HepG2 (cell line): Measurements from ENCODE around the gene AGBL3. TPM values are rescaled to one million over a fixed set of nuclear protein-coding genes. Genes with fewer than 3 reads are reported as not detected.
A peak's percentile ranks its signal among the peaks of the same experiment; 100 is the strongest.

ENCODE experiments used
- CENPT ChIP-seq: sonication (generic); formaldehyde crosslinking; IDR thresholded peaks from 2 replicates; pipeline ENCODE4 v1.8.0; 2022; ENCODE audit warnings: low read depth, mild to moderate bottlenecking, moderate library complexity, missing genetic modification reagents
- HDAC6 ChIP-seq: fragments of 200-600 bp; sonication (generic); IDR thresholded peaks from 2 replicates; pipeline ENCODE4 v1.7.0; 2017; ENCODE audit warnings: mild to moderate bottlenecking, antibody characterized with exemption, low read length, low read depth
- PHF21A ChIP-seq: sonication (generic); formaldehyde crosslinking; IDR thresholded peaks from 2 replicates; pipeline ENCODE4 v1.5.0; 2020; ENCODE audit warnings: mild to moderate bottlenecking, missing genetic modification reagents
- SALL1 ChIP-seq: sonication (generic); formaldehyde crosslinking; IDR thresholded peaks from 2 replicates; pipeline ENCODE4 v1.8.0; 2022; ENCODE audit warnings: mild to moderate bottlenecking, missing genetic modification reagents
- SAP130 ChIP-seq: IDR thresholded peaks from 2 replicates; pipeline ENCODE4 v1.6.1; 2016; ENCODE audit warnings: low read depth
- ZKSCAN8 ChIP-seq: IDR thresholded peaks from 2 replicates; pipeline ENCODE4 v1.6.1; 2016; ENCODE audit warnings: borderline replicate concordance, missing genetic modification reagents, missing compliant biosample characterization
- ZNF331 ChIP-seq: sonication (generic); formaldehyde crosslinking; IDR thresholded peaks from 2 replicates; pipeline ENCODE4 v1.4.0; 2020; ENCODE audit warnings: missing genetic modification reagents
- ZNF547 ChIP-seq: sonication (generic); formaldehyde crosslinking; IDR thresholded peaks from 2 replicates; pipeline ENCODE4 v1.5.1; 2020; ENCODE audit warnings: mild to moderate bottlenecking, missing genetic modification reagents
- ZNF879 ChIP-seq: sonication (generic); formaldehyde crosslinking; IDR thresholded peaks from 2 replicates; pipeline ENCODE4 v1.8.1; 2023; ENCODE audit warnings: missing genetic modification reagents
- polyA plus RNA-seq, 8 experiments: library from polyadenylated mRNA; depleted of rRNA in 3 of 8; stranded (reverse) in 7 of 8; unstranded in 1 of 8; fragments of >200 nt; fragmentation: Illumina TruSeq in 4 of 8; extraction: Trizol in 4 of 8; gene quantifications; 2 replicates each; pipeline versions ENCODE4 v1.2.1 to v1.2.3, GENCODE V29; 2011 to 2016; ENCODE audit warnings: low read depth in 4 of 8, missing spikeins in 1 of 8, mixed read lengths in 1 of 8; ENCODE audit not compliant: insufficient read depth in 1 of 8
- total RNA-seq, 5 experiments: library from RNA; depleted of rRNA; stranded (reverse); fragments of >200 nt; fragmentation: Illumina TruSeq; extraction: Trizol; gene quantifications; 2 replicates each; pipeline ENCODE4 v1.2.3, GENCODE V29; 2016; ENCODE audit warnings: low read depth in 1 of 5
- TF ChIP-seq, protein P1 (sequence below): sonication (generic); formaldehyde crosslinking; IDR thresholded peaks from 2 replicates; pipeline ENCODE4 v1.4.0; 2020; ENCODE audit warnings: mild to moderate bottlenecking, missing genetic modification reagents
- TF ChIP-seq, protein P2 (sequence below): sonication (generic); formaldehyde crosslinking; conservative IDR thresholded peaks from 2 replicates; pipeline ENCODE4 v1.8.0; 2022; ENCODE audit warnings: mild to moderate bottlenecking, moderate library complexity, missing genetic modification reagents
- TF ChIP-seq, protein P3 (sequence below): sonication (generic); formaldehyde crosslinking; conservative IDR thresholded peaks from 2 replicates; pipeline ENCODE4 v1.5.0; 2020; ENCODE audit warnings: missing genetic modification reagents
- TF ChIP-seq, protein P4 (sequence below): sonication (generic); formaldehyde crosslinking; IDR thresholded peaks from 2 replicates; pipeline ENCODE4 v1.5.0; 2020; ENCODE audit warnings: missing genetic modification reagents, mild to moderate bottlenecking, borderline replicate concordance

AGBL3 gene
- total and polyA plus RNA-seq, 2 of the 13 experiments (the other 11 are each of a cell fraction or from before 2014, with no cell fraction given), result 2.2 to 7.2 TPM

DNA sequence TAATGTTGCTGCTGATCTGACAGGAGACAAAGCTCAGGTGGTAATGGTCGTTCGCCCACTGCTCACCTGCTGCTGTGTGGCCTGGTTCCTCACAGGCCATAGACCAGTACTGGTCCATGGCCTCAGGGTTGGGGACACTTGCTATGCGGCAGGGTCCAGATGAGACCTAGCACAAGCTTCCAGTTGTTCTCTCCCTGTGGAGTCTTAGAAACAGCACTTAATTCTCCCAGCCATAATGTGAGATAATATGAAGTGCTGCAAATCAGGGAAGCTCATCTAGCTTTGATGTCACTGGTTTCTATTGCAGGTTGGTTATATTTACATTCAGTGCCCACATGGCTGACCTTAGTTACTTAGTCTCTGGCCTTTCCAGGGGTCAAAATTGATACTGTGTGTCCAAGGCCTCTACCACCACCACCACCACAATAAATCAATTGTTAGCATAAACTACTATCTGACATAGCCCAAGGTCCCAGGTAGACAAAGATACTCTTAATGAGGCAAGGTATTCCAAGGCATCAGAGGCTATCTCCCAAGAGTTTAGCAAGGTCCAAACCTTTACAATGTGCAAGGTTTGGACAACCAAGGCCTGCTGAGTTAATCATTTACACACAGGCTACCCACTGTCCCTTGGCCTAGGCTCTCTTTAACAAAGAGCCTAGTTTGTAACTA is 11.0 kb downstream of the AGBL3 start (continued):
- TF ChIP-seq, protein P1, sequence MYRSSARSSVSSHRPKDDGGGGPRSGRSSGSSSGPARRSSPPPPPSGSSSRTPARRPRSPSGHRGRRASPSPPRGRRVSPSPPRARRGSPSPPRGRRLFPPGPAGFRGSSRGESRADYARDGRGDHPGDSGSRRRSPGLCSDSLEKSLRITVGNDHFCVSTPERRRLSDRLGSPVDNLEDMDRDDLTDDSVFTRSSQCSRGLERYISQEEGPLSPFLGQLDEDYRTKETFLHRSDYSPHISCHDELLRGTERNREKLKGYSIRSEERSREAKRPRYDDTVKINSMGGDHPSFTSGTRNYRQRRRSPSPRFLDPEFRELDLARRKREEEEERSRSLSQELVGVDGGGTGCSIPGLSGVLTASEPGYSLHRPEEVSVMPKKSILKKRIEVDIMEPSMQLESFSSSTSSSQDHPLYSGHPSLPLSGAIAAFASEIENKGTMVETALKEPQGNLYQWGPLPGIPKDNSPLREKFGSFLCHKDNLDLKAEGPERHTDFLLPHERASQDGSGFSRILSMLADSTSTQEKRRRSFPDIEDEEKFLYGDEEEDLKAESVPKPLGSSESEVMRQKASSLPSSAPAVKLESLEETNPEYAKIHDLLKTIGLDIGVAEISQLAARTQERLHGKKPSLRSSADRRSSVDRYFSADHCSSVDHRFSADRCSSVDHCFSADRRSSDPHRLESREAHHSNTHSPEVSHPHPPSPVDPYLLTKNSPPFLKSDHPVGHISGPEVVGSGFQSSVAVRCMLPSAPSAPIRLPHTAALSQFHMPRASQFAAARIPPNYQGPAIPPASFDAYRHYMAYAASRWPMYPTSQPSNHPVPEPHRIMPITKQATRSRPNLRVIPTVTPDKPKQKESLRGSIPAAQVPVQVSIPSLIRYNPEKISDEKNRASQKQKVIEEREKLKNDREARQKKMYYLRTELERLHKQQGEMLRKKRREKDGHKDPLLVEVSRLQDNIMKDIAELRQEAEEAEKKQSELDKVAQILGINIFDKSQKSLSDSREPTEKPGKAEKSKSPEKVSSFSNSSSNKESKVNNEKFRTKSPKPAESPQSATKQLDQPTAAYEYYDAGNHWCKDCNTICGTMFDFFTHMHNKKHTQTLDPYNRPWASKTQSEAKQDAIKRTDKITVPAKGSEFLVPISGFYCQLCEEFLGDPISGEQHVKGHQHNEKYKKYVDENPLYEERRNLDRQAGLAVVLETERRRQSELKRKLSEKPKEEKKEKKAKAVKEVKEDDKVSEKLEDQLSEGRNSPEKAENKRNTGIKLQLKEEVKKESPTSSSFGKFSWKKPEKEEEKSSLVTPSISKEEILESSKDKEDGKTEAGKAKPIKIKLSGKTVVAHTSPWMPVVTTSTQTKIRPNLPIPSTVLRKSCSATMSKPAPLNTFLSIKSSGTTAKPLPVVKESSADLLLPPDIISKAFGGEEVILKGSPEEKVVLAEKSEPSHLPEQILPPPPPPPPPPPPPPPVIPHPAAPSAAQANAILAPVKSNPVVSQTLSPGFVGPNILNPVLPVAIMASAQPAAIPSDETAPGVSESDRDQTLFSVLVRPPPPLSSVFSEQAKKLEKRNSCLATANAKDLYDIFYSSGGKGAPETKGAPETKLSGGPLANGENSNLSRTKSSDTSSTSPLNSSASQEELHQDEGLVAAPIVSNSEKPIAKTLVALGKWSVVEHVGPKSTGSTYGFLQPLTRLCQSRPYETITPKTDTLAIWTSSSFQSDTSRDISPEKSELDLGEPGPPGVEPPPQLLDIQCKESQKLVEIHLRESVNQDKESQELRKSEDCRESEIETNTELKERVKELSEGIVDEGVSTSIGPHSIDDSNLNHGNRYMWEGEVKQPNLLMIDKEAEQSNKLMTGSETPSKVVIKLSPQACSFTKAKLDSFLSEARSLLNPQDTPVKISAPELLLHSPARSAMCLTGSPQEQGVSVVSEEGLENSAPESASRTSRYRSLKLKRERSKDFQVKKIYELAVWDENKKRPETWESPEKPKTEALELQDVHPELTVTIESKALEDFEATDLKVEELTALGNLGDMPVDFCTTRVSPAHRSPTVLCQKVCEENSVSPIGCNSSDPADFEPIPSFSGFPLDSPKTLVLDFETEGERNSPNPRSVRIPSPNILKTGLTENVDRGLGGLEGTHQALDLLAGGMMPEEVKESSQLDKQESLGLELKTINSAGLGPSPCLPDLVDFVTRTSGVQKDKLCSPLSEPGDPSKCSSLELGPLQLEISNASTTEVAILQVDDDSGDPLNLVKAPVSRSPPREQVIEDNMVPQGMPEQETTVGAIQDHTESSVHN (CRISPR knock-in tag), result no peak
- TF ChIP-seq, protein P2, sequence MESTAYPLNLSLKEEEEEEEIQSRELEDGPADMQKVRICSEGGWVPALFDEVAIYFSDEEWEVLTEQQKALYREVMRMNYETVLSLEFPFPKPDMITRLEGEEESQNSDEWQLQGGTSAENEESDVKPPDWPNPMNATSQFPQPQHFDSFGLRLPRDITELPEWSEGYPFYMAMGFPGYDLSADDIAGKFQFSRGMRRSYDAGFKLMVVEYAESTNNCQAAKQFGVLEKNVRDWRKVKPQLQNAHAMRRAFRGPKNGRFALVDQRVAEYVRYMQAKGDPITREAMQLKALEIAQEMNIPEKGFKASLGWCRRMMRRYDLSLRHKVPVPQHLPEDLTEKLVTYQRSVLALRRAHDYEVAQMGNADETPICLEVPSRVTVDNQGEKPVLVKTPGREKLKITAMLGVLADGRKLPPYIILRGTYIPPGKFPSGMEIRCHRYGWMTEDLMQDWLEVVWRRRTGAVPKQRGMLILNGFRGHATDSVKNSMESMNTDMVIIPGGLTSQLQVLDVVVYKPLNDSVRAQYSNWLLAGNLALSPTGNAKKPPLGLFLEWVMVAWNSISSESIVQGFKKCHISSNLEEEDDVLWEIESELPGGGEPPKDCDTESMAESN, result no peak
- TF ChIP-seq, protein P3, sequence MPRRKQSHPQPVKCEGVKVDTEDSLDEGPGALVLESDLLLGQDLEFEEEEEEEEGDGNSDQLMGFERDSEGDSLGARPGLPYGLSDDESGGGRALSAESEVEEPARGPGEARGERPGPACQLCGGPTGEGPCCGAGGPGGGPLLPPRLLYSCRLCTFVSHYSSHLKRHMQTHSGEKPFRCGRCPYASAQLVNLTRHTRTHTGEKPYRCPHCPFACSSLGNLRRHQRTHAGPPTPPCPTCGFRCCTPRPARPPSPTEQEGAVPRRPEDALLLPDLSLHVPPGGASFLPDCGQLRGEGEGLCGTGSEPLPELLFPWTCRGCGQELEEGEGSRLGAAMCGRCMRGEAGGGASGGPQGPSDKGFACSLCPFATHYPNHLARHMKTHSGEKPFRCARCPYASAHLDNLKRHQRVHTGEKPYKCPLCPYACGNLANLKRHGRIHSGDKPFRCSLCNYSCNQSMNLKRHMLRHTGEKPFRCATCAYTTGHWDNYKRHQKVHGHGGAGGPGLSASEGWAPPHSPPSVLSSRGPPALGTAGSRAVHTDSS (CRISPR knock-in tag), result no peak
- TF ChIP-seq, protein P4, sequence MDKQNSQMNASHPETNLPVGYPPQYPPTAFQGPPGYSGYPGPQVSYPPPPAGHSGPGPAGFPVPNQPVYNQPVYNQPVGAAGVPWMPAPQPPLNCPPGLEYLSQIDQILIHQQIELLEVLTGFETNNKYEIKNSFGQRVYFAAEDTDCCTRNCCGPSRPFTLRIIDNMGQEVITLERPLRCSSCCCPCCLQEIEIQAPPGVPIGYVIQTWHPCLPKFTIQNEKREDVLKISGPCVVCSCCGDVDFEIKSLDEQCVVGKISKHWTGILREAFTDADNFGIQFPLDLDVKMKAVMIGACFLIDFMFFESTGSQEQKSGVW (CRISPR knock-in tag), result no peak
- peak; percentile 88 for TF ChIP-seq SAP130 (CRISPR knock-in tag)
- TF ChIP-seq ZNF331 (CRISPR knock-in tag), result peak; percentile 68
- TF ChIP-seq ZNF547, result no peak
- TF ChIP-seq HDAC6, result no peak
- no peak for TF ChIP-seq ZNF879
- peak; percentile 95 for TF ChIP-seq PHF21A (CRISPR knock-in tag)
- peak; percentile 38 for TF ChIP-seq ZKSCAN8 (CRISPR knock-in tag)
- no peak for TF ChIP-seq CENPT
- peak; percentile 88 for TF ChIP-seq SALL1
